GM18502 (cell line): ENCODE data around the gene AFF1.
A peak's percentile ranks its signal among the peaks of the same experiment; 100 is the strongest.
"Not testable (repeated sequence)": the region's sequence is repeated elsewhere in the genome, so short reads cannot be mapped to it uniquely, and the experiment has no call there.

Experiments
- ATAC-seq: cut with Tn5 transposase; IDR thresholded peaks from one replicate; pipeline ENCODE4 v1.9.1; 2021; ENCODE audit warnings: mild to moderate bottlenecking; ENCODE audit not compliant: unreplicated experiment, poor library complexity

AFF1 gene

GRCh38 chr4:86976801-86977485, 42.1 kb downstream of the AFF1 start:
- no peak for ATAC-seq

- ATAC-seq, result peak; percentile 95
These were observed 42.9 kb downstream of the AFF1 start for GRCh38 chr4:86977621-86978184.

GRCh38 chr4:86978709-86979108, 43.9 kb downstream of the AFF1 start:
- ATAC-seq, result no peak

GRCh38 chr4:86980230-86980629, 45.4 kb downstream of the AFF1 start:
- no peak for ATAC-seq

GRCh38 chr4:86981789-86982188, 47.0 kb downstream of the AFF1 start:
- ATAC-seq, result no peak

- not testable (repeated sequence) for ATAC-seq
These were observed 51.0 kb downstream of the AFF1 start for GRCh38 chr4:86985852-86986251.

- not testable (repeated sequence) for ATAC-seq
These were observed 54.8 kb downstream of the AFF1 start for GRCh38 chr4:86989658-86990057.

GRCh38 chr4:86990510-86990909, 55.7 kb downstream of the AFF1 start:
- ATAC-seq, result no peak

GRCh38 chr4:86991994-86992393, 57.2 kb downstream of the AFF1 start:
- ATAC-seq, result no peak

GRCh38 chr4:86993909-86994681, 59.3 kb downstream of the AFF1 start:
- no peak for ATAC-seq

- no peak for ATAC-seq
These were observed 59.9 kb downstream of the AFF1 start for GRCh38 chr4:86994686-86995085.

- not testable (repeated sequence) for ATAC-seq
These were observed 61.7 kb downstream of the AFF1 start for GRCh38 chr4:86996510-86996909.

GRCh38 chr4:86999136-86999643, 64.4 kb downstream of the AFF1 start:
- ATAC-seq, result no peak

GRCh38 chr4:87002682-87003043, 67.9 kb downstream of the AFF1 start:
- ATAC-seq, result no peak

GRCh38 chr4:87003266-87003665, 68.5 kb downstream of the AFF1 start:
- ATAC-seq, result no peak

- no peak for ATAC-seq
These were observed 70.5 kb downstream of the AFF1 start for GRCh38 chr4:87005369-87005689.

GRCh38 chr4:87005690-87006425, 71.0 kb downstream of the AFF1 start:
- peak; percentile 23 for ATAC-seq

- ATAC-seq, result no peak
These were observed 71.5 kb downstream of the AFF1 start for GRCh38 chr4:87006426-87006675.

- peak; percentile 77 for ATAC-seq
These were observed 72.1 kb downstream of the AFF1 start for GRCh38 chr4:87006676-87007527.
